Measurements from ENCODE around the gene ISCU. TPM values are rescaled to one million over a fixed set of nuclear protein-coding genes. Genes with fewer than 3 reads are reported as not detected.

The ISCU gene
- total and polyA plus RNA-seq, 4 donors: 129 to 297 (median 203) TPM

GRCh38 chr12:108599541-108599940, 37.1 kb downstream of the ISCU start:
- Histone ChIP-seq H3K4me1 (ENCODE audit: control insufficient read depth in 1 of 2, insufficient read depth in 2 of 2, low read length in 2 of 2) (no peaks in the 10 kb centered on the region), H3K4me3 (ENCODE audit: low read length in 2 of 2) (no peak overlapping the region), H3K36me3 (ENCODE audit: control insufficient read depth in 1 of 2, insufficient read depth in 2 of 2, low read length in 1 of 2) (no peaks in the 10 kb centered on the region), H3K27ac (ENCODE audit: low read depth in 1 of 2, low read length in 2 of 2) (no peak overlapping the region), H3K9me3 (ENCODE audit: control insufficient read depth, low read length) (no peaks in the 10 kb centered on the region), H3K27me3 (ENCODE audit: control insufficient read depth in 1 of 2, insufficient read depth in 2 of 2, low read length in 1 of 2) (no peaks in the 10 kb centered on the region)
- no peak for DNase-seq
- no peak for ATAC-seq (ENCODE audit: low FRiP score)
- 75 to 79% methylated on average over 6 of the region's 6 CpGs for WGBS, 2 donors
- intact Hi-C loops (cut with DNase I): no loop called here

GRCh38 chr12:108599948-108600701, 37.7 kb downstream of the ISCU start:
- whole genome bisulfite sequencing, 2 donors: 86 to 88% methylated on average over 10 of the region's 10 CpGs
- Histone ChIP-seq H3K27ac (ENCODE audit: low read depth in 1 of 2, low read length in 2 of 2) (no peak overlapping the region), H3K4me1 (ENCODE audit: control insufficient read depth in 1 of 2, insufficient read depth in 2 of 2, low read length in 2 of 2) (no peaks in the 10 kb centered on the region), H3K9me3 (ENCODE audit: control insufficient read depth, low read length) (no peaks in the 10 kb centered on the region), H3K27me3 (ENCODE audit: control insufficient read depth in 1 of 2, insufficient read depth in 2 of 2, low read length in 1 of 2) (no peaks in the 10 kb centered on the region), H3K4me3 (ENCODE audit: low read length in 2 of 2) (no peak overlapping the region), H3K36me3 (ENCODE audit: control insufficient read depth in 1 of 2, insufficient read depth in 2 of 2, low read length in 1 of 2) (no peaks in the 10 kb centered on the region)
- ATAC-seq (ENCODE audit: low FRiP score) (no peak), DNase-seq (no peak)
- intact Hi-C loops (cut with DNase I): no loop called here

GRCh38 chr12:108600702-108601007, 38.3 kb downstream of the ISCU start:
- no peaks in the 10 kb centered on the region for H3K27me3 ChIP-seq (ENCODE audit: control insufficient read depth in 1 of 2, insufficient read depth in 2 of 2, low read length in 1 of 2)

GRCh38 chr12:108602209-108602705, 39.9 kb downstream of the ISCU start:
- intact Hi-C loops (cut with DNase I): no loop called here
- DNase-seq (no peak), ATAC-seq (ENCODE audit: low FRiP score) (no peak)
- H3K36me3 ChIP-seq (ENCODE audit: control insufficient read depth in 1 of 2, insufficient read depth in 2 of 2, low read length in 1 of 2): no peaks in the 10 kb centered on the region
- H3K9me3 ChIP-seq (ENCODE audit: control insufficient read depth, low read length): no peaks in the 10 kb centered on the region
- WGBS, 2 donors: 97 to 98% methylated on average over 9 of the region's 9 CpGs
- no peak overlapping the region for H3K27ac ChIP-seq (ENCODE audit: low read depth in 1 of 2, low read length in 2 of 2)
- no peaks in the 10 kb centered on the region for H3K27me3 ChIP-seq (ENCODE audit: control insufficient read depth in 1 of 2, insufficient read depth in 2 of 2, low read length in 1 of 2)
- no peak overlapping the region for H3K4me3 ChIP-seq (ENCODE audit: low read length in 2 of 2)
- no peaks in the 10 kb centered on the region for H3K4me1 ChIP-seq (ENCODE audit: control insufficient read depth in 1 of 2, insufficient read depth in 2 of 2, low read length in 2 of 2)

More at GRCh38 chr12:108600702-108601007, 38.3 kb downstream of the ISCU start:
- intact Hi-C loops (cut with DNase I): no loop called here
- Histone ChIP-seq H3K4me3 (ENCODE audit: low read length in 2 of 2) (no peak overlapping the region), H3K9me3 (ENCODE audit: control insufficient read depth, low read length) (no peaks in the 10 kb centered on the region), H3K27ac (ENCODE audit: low read depth in 1 of 2, low read length in 2 of 2) (no peak overlapping the region), H3K4me1 (ENCODE audit: control insufficient read depth in 1 of 2, insufficient read depth in 2 of 2, low read length in 2 of 2) (no peaks in the 10 kb centered on the region), H3K36me3 (ENCODE audit: control insufficient read depth in 1 of 2, insufficient read depth in 2 of 2, low read length in 1 of 2) (no peaks in the 10 kb centered on the region)
- DNase-seq: no peak
- 55 to 65% methylated on average over 4 of the region's 4 CpGs for WGBS, 2 donors
- no peak for ATAC-seq (ENCODE audit: low FRiP score)

GRCh38 chr12:108602976-108603704, 40.7 kb downstream of the ISCU start:
- intact Hi-C loops (cut with DNase I): no loop called here
- Histone ChIP-seq H3K4me3 (ENCODE audit: low read length in 2 of 2) (no peak overlapping the region), H3K9me3 (ENCODE audit: control insufficient read depth, low read length) (no peaks in the 10 kb centered on the region), H3K4me1 (ENCODE audit: control insufficient read depth in 1 of 2, insufficient read depth in 2 of 2, low read length in 2 of 2) (no peaks in the 10 kb centered on the region), H3K27ac (ENCODE audit: low read depth in 1 of 2, low read length in 2 of 2) (no peak overlapping the region), H3K36me3 (ENCODE audit: control insufficient read depth in 1 of 2, insufficient read depth in 2 of 2, low read length in 1 of 2) (no peaks in the 10 kb centered on the region), H3K27me3 (ENCODE audit: control insufficient read depth in 1 of 2, insufficient read depth in 2 of 2, low read length in 1 of 2) (no peaks in the 10 kb centered on the region)
- WGBS, 2 donors: 84 to 89% methylated on average over 15 of the region's 15 CpGs
- ATAC-seq (ENCODE audit: low FRiP score) (no peak), DNase-seq (no peak)

GRCh38 chr12:108603743-108604142, 41.3 kb downstream of the ISCU start:
- intact Hi-C loops (cut with DNase I): no loop called here
- DNase-seq (no peak), ATAC-seq (ENCODE audit: low FRiP score) (no peak)
- no peaks in the 10 kb centered on the region for H3K36me3 ChIP-seq (ENCODE audit: control insufficient read depth in 1 of 2, insufficient read depth in 2 of 2, low read length in 1 of 2)
- WGBS, 2 donors: 87 to 89% methylated on average over 4 of the region's 4 CpGs
- no peaks in the 10 kb centered on the region for H3K4me1 ChIP-seq (ENCODE audit: control insufficient read depth in 1 of 2, insufficient read depth in 2 of 2, low read length in 2 of 2)
- H3K4me3 ChIP-seq (ENCODE audit: low read length in 2 of 2): no peak overlapping the region
- no peak overlapping the region for H3K27ac ChIP-seq (ENCODE audit: low read depth in 1 of 2, low read length in 2 of 2)
- H3K9me3 ChIP-seq (ENCODE audit: control insufficient read depth, low read length): no peaks in the 10 kb centered on the region
- H3K27me3 ChIP-seq (ENCODE audit: control insufficient read depth in 1 of 2, insufficient read depth in 2 of 2, low read length in 1 of 2): no peaks in the 10 kb centered on the region

GRCh38 chr12:108604208-108604941, 42.0 kb downstream of the ISCU start:
- Histone ChIP-seq H3K27ac (ENCODE audit: low read depth in 1 of 2, low read length in 2 of 2) (no peak overlapping the region), H3K4me1 (ENCODE audit: control insufficient read depth in 1 of 2, insufficient read depth in 2 of 2, low read length in 2 of 2) (no peaks in the 10 kb centered on the region), H3K36me3 (ENCODE audit: control insufficient read depth in 1 of 2, insufficient read depth in 2 of 2, low read length in 1 of 2) (no peaks in the 10 kb centered on the region), H3K4me3 (ENCODE audit: low read length in 2 of 2) (no peak overlapping the region), H3K27me3 (ENCODE audit: control insufficient read depth in 1 of 2, insufficient read depth in 2 of 2, low read length in 1 of 2) (no peaks in the 10 kb centered on the region), H3K9me3 (ENCODE audit: control insufficient read depth, low read length) (no peaks in the 10 kb centered on the region)
- no peak for ATAC-seq (ENCODE audit: low FRiP score)
- intact Hi-C loops (cut with DNase I): no loop called here
- 39 to 42% methylated on average over 14 of the region's 14 CpGs for WGBS, 2 donors
- no peak for DNase-seq

- ATAC-seq (ENCODE audit: low FRiP score) (no peak), DNase-seq (no peak)
- Histone ChIP-seq H3K27ac (ENCODE audit: low read depth in 1 of 2, low read length in 2 of 2) (no peak overlapping the region), H3K9me3 (ENCODE audit: control insufficient read depth, low read length) (no peaks in the 10 kb centered on the region), H3K4me1 (ENCODE audit: control insufficient read depth in 1 of 2, insufficient read depth in 2 of 2, low read length in 2 of 2) (no peaks in the 10 kb centered on the region), H3K36me3 (ENCODE audit: control insufficient read depth in 1 of 2, insufficient read depth in 2 of 2, low read length in 1 of 2) (no peaks in the 10 kb centered on the region), H3K4me3 (ENCODE audit: low read length in 2 of 2) (no peak overlapping the region), H3K27me3 (ENCODE audit: control insufficient read depth in 1 of 2, insufficient read depth in 2 of 2, low read length in 1 of 2) (no peaks in the 10 kb centered on the region)
- intact Hi-C loops (cut with DNase I): no loop called here
- 29 to 42% methylated on average over 3 of the region's 3 CpGs for WGBS, 2 donors
Observed at GRCh38 chr12:108605000-108605689, 42.7 kb downstream of the ISCU start.
